C1 segment of cervical spinal cord (tissue), 14 donors: ENCODE data around the gene HNRNPAB.

Source experiments
- DNase-seq, 14 donors: peaks; one replicate each; lab custom pipeline; 2025; lab: John Stamatoyannopoulos, UW

HNRNPAB gene

GRCh38 chr5:178204182-178204934, at the start of gene HNRNPAB:
Gene HNRNPAB (plus strand): TSS chr5:178204533. CDS start chr5:178204838, 305 bp downstream.
- peak; percentile 67 to 96 (median 93) for DNase-seq

- DNase-seq = no peak
Measured at GRCh38 chr5:178155065-178155464, 49.3 kb upstream of the HNRNPAB start.

- DNase-seq = no peak
Measured at GRCh38 chr5:178160176-178160575, 44.2 kb upstream of the HNRNPAB start.

GRCh38 chr5:178162481-178162880, 41.9 kb upstream of the HNRNPAB start:
- DNase-seq = no peak

- peak in 12 of 14 donors; percentile 11 to 77 (median 68) for DNase-seq
Measured at GRCh38 chr5:178163772-178164735, 40.3 kb upstream of the HNRNPAB start.

- DNase-seq = no peak
Measured at GRCh38 chr5:178165581-178165980, 38.8 kb upstream of the HNRNPAB start.

GRCh38 chr5:178170455-178170854, 33.9 kb upstream of the HNRNPAB start:
- DNase-seq = no peak

GRCh38 chr5:178174456-178174855, 29.9 kb upstream of the HNRNPAB start:
- no peak for DNase-seq

- DNase-seq = no peak
Measured at GRCh38 chr5:178176791-178177190, 27.5 kb upstream of the HNRNPAB start.

- DNase-seq = no peak
Measured at GRCh38 chr5:178177569-178177968, 26.8 kb upstream of the HNRNPAB start.

GRCh38 chr5:178180141-178180863, 24.0 kb upstream of the HNRNPAB start:
- no peak for DNase-seq

GRCh38 chr5:178182158-178182876, 22.0 kb upstream of the HNRNPAB start:
- DNase-seq = no peak

- DNase-seq = no peak
Measured at GRCh38 chr5:178186427-178186826, 17.9 kb upstream of the HNRNPAB start.

GRCh38 chr5:178187014-178187413, 17.3 kb upstream of the HNRNPAB start, which contains the start of gene GMCL2:
Gene GMCL2 (minus strand): TSS chr5:178187371. CDS start chr5:178187299, 72 bp downstream.
- no peak for DNase-seq

GRCh38 chr5:178189433-178189832, 14.9 kb upstream of the HNRNPAB start:
- no peak for DNase-seq

GRCh38 chr5:178191661-178192060, 12.7 kb upstream of the HNRNPAB start:
- no peak for DNase-seq

- DNase-seq = no peak
Measured at GRCh38 chr5:178192244-178192643, 12.1 kb upstream of the HNRNPAB start.

- DNase-seq = no peak
Measured at GRCh38 chr5:178192787-178193186, 11.5 kb upstream of the HNRNPAB start.

GRCh38 chr5:178193251-178193809, 11.0 kb upstream of the HNRNPAB start:
- DNase-seq = no peak

GRCh38 chr5:178194026-178194425, 10.3 kb upstream of the HNRNPAB start:
- DNase-seq = no peak
